ACC112 (cell line): ENCODE data around the gene INPP4A.

Experiments
- H2AFZ ChIP-seq: fragments of 200-600 bp; sonication (generic); one replicate; pipeline ENCODE4 v1.6.0; 2017; ENCODE audit warnings: antibody characterized with exemption, low read length; ENCODE audit not compliant: unreplicated experiment
- H3K27ac ChIP-seq: fragments of 200-600 bp; sonication (generic); 2 replicates; pipeline ENCODE4 v1.5.1; 2014; ENCODE audit warnings: low read depth, mild to moderate bottlenecking, antibody characterized with exemption, low read length, moderate library complexity
- H3K27me3 ChIP-seq: fragments of 200-600 bp; sonication (generic); 2 replicates; pipeline ENCODE4 v1.6.1; 2014; ENCODE audit warnings: mild to moderate bottlenecking, antibody characterized with exemption, low read length, moderate library complexity, mixed read lengths; ENCODE audit not compliant: insufficient read depth
- H3K36me3 ChIP-seq: fragments of 200-600 bp; sonication (generic); 2 replicates; pipeline ENCODE4 v1.6.1; 2016; ENCODE audit warnings: mild to moderate bottlenecking, antibody characterized with exemption, low read length, moderate library complexity, mixed read lengths; ENCODE audit not compliant: insufficient read depth
- H3K4me1 ChIP-seq: fragments of 200-600 bp; sonication (generic); one replicate; pipeline ENCODE4 v1.6.1; 2016; ENCODE audit warnings: low read length, mixed read lengths; ENCODE audit not compliant: insufficient read depth, unreplicated experiment, control insufficient read depth
- H3K4me3 ChIP-seq: fragments of 200-600 bp; sonication (generic); 2 replicates; pipeline ENCODE4 v1.5.1; 2014; ENCODE audit warnings: mild to moderate bottlenecking, low read depth, low read length
- H3K79me2 ChIP-seq: fragments of 200-600 bp; sonication (generic); one replicate; pipeline ENCODE4 v1.6.0; 2016; ENCODE audit warnings: low read length; ENCODE audit not compliant: control insufficient read depth, unreplicated experiment, insufficient read depth

Gene INPP4A

GRCh38 chr2:98634406-98635092 is 189.9 kb downstream of the INPP4A start:
- Histone ChIP-seq H3K4me1 (no peaks in the 10 kb centered on the region), H3K79me2 (no peaks in the 10 kb centered on the region), H3K27ac (no peak overlapping the region), H2AFZ (no peak overlapping the region), H3K27me3 (no peaks in the 10 kb centered on the region), H3K36me3 (no peaks in the 10 kb centered on the region), H3K4me3 (no peak overlapping the region)

- no peaks in the 10 kb centered on the region for H3K4me1 ChIP-seq
- H3K4me3 ChIP-seq, result no peak overlapping the region
- H3K27me3 ChIP-seq, result no peaks in the 10 kb centered on the region
- no peaks in the 10 kb centered on the region for H3K79me2 ChIP-seq
- H3K36me3 ChIP-seq, result no peaks in the 10 kb centered on the region
- no peak overlapping the region for H2AFZ ChIP-seq
- no peak overlapping the region for H3K27ac ChIP-seq
These were observed 192.9 kb downstream of the INPP4A start for GRCh38 chr2:98637401-98638147.

DNA sequence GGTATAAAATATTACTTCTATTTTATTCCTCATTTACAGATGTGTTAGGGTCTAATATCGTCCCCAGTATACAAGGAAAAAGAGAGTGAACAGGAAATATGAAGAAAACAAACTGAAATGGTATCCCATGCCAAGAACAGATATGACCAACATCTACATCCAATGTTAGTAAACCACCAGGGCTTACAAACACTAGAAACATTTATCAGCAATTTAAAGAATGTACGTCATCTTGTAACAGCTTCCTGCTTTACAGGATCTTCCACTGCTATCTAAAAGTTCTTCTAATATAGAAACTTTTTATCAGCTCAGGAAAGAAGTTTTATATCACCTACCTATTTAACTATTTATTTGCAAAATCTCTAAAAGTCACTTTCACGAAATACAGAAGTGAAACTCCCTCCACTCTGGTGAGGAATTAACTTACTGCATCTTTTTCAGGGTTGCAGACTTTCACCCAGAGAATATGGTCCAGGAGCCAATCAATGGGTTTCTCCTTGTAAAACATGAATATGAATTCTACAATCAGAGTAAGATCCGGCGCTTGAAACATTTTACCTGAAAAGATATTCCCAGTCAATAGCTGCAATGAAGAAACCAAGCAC is 198.9 kb downstream of the INPP4A start:
- no peak overlapping the region for H2AFZ ChIP-seq
- H3K27ac ChIP-seq, result no peak overlapping the region
- no peaks in the 10 kb centered on the region for H3K36me3 ChIP-seq
- H3K79me2 ChIP-seq, result no peaks in the 10 kb centered on the region
- H3K4me3 ChIP-seq, result no peak overlapping the region
- H3K4me1 ChIP-seq, result peaks cover 3% of the 10 kb centered on the region
- H3K27me3 ChIP-seq, result no peaks in the 10 kb centered on the region
